Esophagus muscularis mucosa (tissue), 4 donors: ENCODE measurements around the gene EIF3D. TPM values are rescaled to one million over a fixed set of nuclear protein-coding genes. Genes with fewer than 3 reads are reported as not detected.

ENCODE experiments used
- DNase-seq: peaks from one replicate; pipeline ENCODE4 v3.0.0-alpha.2; 2017; ENCODE audit errors: extremely low spot score
- H3K27ac ChIP-seq, 4 donors: fragments of 200-600 bp; sonication (generic); replicated peaks in 1 of 4; 1 replicate in 3 of 4; 2 replicates in 1 of 4; pipeline ENCODE4 v1.5.1; 2016 to 2019; ENCODE audit warnings: mild to moderate bottlenecking in 1 of 4
- H3K27me3 ChIP-seq, 4 donors: fragments of 200-600 bp; sonication (generic); one replicate each; pipeline versions ENCODE4 v1.5.1 to v1.6.0; 2016 to 2019
- H3K36me3 ChIP-seq, 4 donors: fragments of 200-600 bp; sonication (generic); one replicate each; pipeline ENCODE4 v1.5.1; 2016 to 2019
- H3K4me1 ChIP-seq, 4 donors: fragments of 200-600 bp; sonication (generic); one replicate each; pipeline ENCODE4 v1.5.1; 2016 to 2019
- H3K4me3 ChIP-seq, 4 donors: fragments of 200-600 bp; sonication (generic); 1 replicate in 2 of 4; 2 replicates in 2 of 4; pipeline ENCODE4 v1.5.1; 2016 to 2019; ENCODE audit warnings: mild to moderate bottlenecking in 4 of 4, moderate library complexity in 1 of 4
- H3K9me3 ChIP-seq, 4 donors: fragments of 200-600 bp; sonication (generic); 1 replicate in 3 of 4; 2 replicates in 1 of 4; pipeline ENCODE4 v1.5.1; 2016 to 2019
- EP300 ChIP-seq: sonication (generic); formaldehyde crosslinking; IDR thresholded peaks from one replicate; pipeline ENCODE4 v1.6.1; 2017; ENCODE audit warnings: antibody characterized with exemption
- POLR2A ChIP-seq: fragments of 450-650 bp; IDR thresholded peaks from one replicate; pipeline ENCODE4 v1.6.1; 2017; ENCODE audit warnings: antibody characterized with exemption, moderate library complexity, mild to moderate bottlenecking, low read depth
- POLR2AphosphoS5 ChIP-seq, 2 donors: sonication (generic); formaldehyde crosslinking; IDR thresholded peaks; one replicate each; pipeline ENCODE4 v1.6.1; 2017; ENCODE audit warnings: antibody characterized with exemption in 2 of 2
- WGBS: methylation state at CpG from one replicate; pipeline ENCODE4 v1.1.5; 2018; 5-methylcytosine and 5-hydroxymethylcytosine counted together
- intact Hi-C: fragments of 100-400 bp; cut with DNase I; formaldehyde crosslinking; loops from one replicate; pipeline ENCODE4 v1.15.1; 2023
- total RNA-seq, 4 donors: library from RNA; depleted of rRNA; stranded (reverse); fragments of >200 nt; gene quantifications; one replicate each; pipeline versions ENCODE4 v1.1.0 to v1.2.1, GENCODE V29; 2016
- TF ChIP-seq, protein P1 (sequence below), 3 experiments: fragments of 200-600 bp in 2 of 3; fragments of 450-650 bp in 1 of 3; sonication (generic) in 2 of 3; IDR thresholded peaks; one replicate each; pipeline ENCODE4 v1.5.1; 2017 to 2019; ENCODE audit warnings: antibody characterized with exemption in 3 of 3, mild to moderate bottlenecking in 2 of 3, moderate library complexity in 1 of 3

Gene EIF3D
- total RNA-seq, 4 donors from 2014 or later: 200 to 282 (median 252) TPM

DNA sequence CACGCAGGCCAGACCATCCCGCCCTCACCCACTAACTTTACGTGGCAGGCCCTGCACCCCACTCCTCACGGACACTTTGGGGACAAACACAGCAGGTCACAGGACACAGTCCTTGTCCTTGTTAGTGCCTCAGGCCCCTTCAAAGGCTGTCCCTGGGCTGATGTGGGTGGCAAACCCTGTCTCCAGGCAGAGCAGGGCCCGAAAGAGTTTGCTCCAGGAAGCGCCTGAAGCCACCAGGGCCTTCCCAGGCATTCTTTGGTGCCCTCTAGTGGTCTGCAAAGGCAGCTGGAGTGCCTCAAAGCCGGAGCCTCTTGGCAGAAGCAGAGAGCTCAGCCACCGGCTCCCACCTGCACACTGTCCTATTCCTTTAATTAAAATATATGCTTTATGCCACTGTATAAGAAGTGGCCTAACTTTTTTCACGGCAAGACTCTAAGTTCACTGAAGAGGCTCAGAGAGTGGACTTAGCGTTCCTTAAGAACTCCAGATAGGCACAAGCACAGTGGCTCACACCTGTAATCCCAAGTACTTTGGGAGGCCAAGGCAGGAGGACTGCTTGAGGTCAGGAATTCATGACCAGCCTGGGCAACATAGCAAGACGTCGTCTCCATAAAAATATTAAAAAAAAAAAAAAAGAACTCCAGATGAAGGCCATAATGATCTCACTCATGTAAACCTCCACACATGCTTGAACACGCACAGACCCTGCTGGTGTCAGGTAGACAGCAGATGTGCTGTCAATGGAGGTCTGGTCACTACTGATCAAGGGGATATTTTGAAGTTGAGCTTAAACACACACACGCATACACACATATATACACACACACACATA is 58.6 kb downstream of the EIF3D start:
- 28% methylated on average over 11 of the region's 14 CpGs for WGBS
- peaks cover 58 to 100% (median 92%) of the 10 kb centered on the region in 4 donors for H3K4me1 ChIP-seq
- intact Hi-C loops: loop anchor here (2.0 kb wide), 1 partner anchor 170 kb away; no protein-coding TSS in a partner anchor
- TF ChIP-seq POLR2AphosphoS5 (IDR thresholded peaks at IDR 0.05) (peak; percentile 67 to 84), EP300 (no peak)
- TF ChIP-seq, protein P1, sequence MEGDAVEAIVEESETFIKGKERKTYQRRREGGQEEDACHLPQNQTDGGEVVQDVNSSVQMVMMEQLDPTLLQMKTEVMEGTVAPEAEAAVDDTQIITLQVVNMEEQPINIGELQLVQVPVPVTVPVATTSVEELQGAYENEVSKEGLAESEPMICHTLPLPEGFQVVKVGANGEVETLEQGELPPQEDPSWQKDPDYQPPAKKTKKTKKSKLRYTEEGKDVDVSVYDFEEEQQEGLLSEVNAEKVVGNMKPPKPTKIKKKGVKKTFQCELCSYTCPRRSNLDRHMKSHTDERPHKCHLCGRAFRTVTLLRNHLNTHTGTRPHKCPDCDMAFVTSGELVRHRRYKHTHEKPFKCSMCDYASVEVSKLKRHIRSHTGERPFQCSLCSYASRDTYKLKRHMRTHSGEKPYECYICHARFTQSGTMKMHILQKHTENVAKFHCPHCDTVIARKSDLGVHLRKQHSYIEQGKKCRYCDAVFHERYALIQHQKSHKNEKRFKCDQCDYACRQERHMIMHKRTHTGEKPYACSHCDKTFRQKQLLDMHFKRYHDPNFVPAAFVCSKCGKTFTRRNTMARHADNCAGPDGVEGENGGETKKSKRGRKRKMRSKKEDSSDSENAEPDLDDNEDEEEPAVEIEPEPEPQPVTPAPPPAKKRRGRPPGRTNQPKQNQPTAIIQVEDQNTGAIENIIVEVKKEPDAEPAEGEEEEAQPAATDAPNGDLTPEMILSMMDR (IDR thresholded peaks at IDR 0.05): peak in 2 of 3 experiments; percentile 92 to 97
- H3K36me3 ChIP-seq: peaks cover 2 to 46% (median 40%) of the 10 kb centered on the region in 4 donors
- H3K27ac ChIP-seq: peak overlapping the region; percentile 89 to 97 (median 92)
- peak overlapping the region; percentile 34 to 46 (median 40) for H3K4me3 ChIP-seq
- H3K27me3 ChIP-seq: no peaks in the 10 kb centered on the region
- no peak for DNase-seq
- no peaks in the 10 kb centered on the region for H3K9me3 ChIP-seq

DNA sequence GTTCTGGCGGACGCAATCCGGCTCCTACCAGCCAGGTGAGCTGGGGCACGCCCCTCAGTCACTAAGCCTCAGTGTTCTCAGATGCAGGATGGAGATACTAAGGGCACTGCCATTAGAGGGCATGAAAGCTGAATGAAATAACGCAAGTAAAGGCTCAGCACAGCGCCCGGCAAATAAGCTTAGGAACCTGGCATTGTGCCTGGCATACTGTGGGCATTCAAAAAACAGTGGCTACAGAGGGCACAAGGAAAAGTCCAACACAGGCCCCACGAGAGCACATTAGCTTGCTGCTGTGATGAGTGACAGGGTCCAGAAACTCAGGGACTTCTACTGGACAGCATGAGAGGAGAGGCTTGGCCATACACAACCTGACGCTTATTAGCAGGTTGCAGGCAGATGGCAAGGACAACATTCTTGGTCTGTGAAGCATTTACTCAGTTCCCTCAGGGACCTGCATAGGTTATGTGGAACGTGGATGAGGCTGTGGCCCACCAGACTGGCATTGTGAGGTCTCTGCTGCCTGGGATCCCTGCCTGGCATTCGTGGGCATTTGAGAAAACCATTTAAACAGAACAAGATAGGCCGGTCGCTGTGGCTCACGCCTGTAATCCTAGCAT is 59.8 kb downstream of the EIF3D start:
- 70% methylated on average over 14 of the region's 14 CpGs for WGBS

DNA sequence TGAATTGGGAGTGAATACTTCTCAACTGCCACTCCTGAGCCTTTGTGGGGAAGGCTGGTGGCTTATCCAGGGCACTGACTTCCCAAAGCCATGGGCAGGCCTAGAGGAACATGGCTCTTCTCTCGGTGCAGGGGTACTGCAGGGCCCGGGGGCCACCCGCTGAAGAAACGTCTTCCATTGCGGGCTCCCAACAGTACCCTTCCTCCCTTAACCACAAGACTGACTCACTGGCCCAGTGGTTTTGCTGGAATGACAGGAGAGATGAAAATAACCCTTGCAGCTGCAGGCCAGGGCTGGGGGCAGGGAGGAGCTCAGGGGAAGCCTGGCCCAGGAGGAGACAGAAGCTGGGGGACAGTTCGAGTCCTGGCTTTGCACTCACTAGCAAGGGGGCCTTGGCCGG is 61.0 kb downstream of the EIF3D start:
- H3K4me3 ChIP-seq: no peak overlapping the region
- H3K9me3 ChIP-seq: no peaks in the 10 kb centered on the region
- WGBS: 49% methylated on average over 7 of the region's 7 CpGs
- H3K4me1 ChIP-seq: peaks cover 68 to 97% (median 88%) of the 10 kb centered on the region in 4 donors
- DNase-seq: no peak
- TF ChIP-seq POLR2A (no peak), EP300 (no peak), POLR2AphosphoS5 (IDR thresholded peaks at IDR 0.05) (peak in 1 of 2 donors; percentile 31)
- TF ChIP-seq, protein P1 (IDR thresholded peaks at IDR 0.05): no peak
- no peaks in the 10 kb centered on the region for H3K27me3 ChIP-seq
- peaks cover 0 to 22% (median 16%) of the 10 kb centered on the region in 4 donors for H3K36me3 ChIP-seq
- H3K27ac ChIP-seq: peak overlapping the region; percentile 89 to 97 (median 92)
- intact Hi-C loops: loop anchor here (5.0 kb wide), 2 partner anchors 81 to 141 kb away; partner anchors contain the start of gene MYH9

More for the DNA sequence above, 59.8 kb downstream of the EIF3D start:
- no peaks in the 10 kb centered on the region for H3K27me3 ChIP-seq
- intact Hi-C loops: loop anchor here (5.0 kb wide), 2 partner anchors 82 to 142 kb away; partner anchors contain the start of gene MYH9
- H3K27ac ChIP-seq: peak overlapping the region; percentile 89 to 97 (median 92)
- H3K4me3 ChIP-seq: no peak overlapping the region
- peaks cover 64 to 100% (median 95%) of the 10 kb centered on the region in 4 donors for H3K4me1 ChIP-seq
- TF ChIP-seq EP300 (no peak), POLR2AphosphoS5 (IDR thresholded peaks at IDR 0.05) (peak; percentile 49)
- TF ChIP-seq, protein P1 (IDR thresholded peaks at IDR 0.05): no peak
- peaks cover 0 to 34% (median 28%) of the 10 kb centered on the region in 4 donors for H3K36me3 ChIP-seq
- DNase-seq: no peak
- no peaks in the 10 kb centered on the region for H3K9me3 ChIP-seq

DNA sequence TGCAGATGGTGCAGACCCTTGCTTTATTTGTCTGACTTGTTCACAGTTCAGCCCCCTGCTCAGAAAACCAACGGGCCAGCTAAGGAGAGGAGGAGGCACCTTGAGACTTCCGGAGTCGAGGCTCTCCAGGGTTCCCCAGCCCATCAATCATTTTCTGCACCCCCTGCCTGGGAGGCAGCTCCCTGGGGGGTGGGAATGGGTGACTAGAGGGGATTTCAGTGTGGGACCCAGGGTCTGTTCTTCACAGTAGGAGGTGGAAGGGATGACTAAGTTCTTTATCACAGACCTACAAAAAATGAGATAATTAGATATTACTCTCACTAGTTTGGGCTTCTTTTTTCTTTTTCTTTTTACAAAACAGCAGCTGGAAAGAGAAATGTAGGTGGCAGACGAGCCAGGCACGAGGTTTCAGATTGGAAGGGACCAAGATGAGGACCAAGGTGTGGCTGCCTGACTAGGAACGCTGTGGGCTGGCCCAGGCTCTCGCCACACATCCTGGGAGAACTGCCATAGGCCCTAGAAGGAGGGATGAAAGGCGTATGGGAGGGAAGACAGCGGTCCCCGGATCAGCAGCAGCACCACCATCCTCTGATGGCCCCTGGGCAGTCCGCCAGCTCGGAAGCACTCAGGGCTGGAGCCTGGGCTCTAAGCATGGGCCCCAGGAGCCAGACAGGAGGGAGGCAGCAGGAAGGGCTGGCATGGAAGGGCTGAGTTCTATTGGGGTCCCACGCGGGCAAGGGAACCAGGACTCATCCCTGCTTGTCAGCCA is 61.7 kb downstream of the EIF3D start:
- H3K9me3 ChIP-seq: no peaks in the 10 kb centered on the region
- H3K36me3 ChIP-seq: peaks cover 0 to 15% (median 10%) of the 10 kb centered on the region in 4 donors
- no peaks in the 10 kb centered on the region for H3K27me3 ChIP-seq
- peaks cover 74 to 96% (median 87%) of the 10 kb centered on the region in 4 donors for H3K4me1 ChIP-seq
- TF ChIP-seq, protein P1 (IDR thresholded peaks at IDR 0.05): no peak
- TF ChIP-seq POLR2A: no peak
- no peak for TF ChIP-seq EP300
- TF ChIP-seq POLR2AphosphoS5 (IDR thresholded peaks at IDR 0.05): peak; percentile 45 to 78
- 43% methylated on average over 10 of the region's 14 CpGs for WGBS
- no peak for DNase-seq
- peak overlapping the region; percentile 89 to 97 (median 92) for H3K27ac ChIP-seq
- intact Hi-C loops: loop anchor here (5.0 kb wide), 2 partner anchors 80 to 140 kb away; partner anchors contain the start of gene MYH9
- H3K4me3 ChIP-seq: no peak overlapping the region
